Liver (tissue), 9 donors: Measurements from ENCODE around the gene NUP50. TPM values are rescaled to one million over a fixed set of nuclear protein-coding genes. Genes with fewer than 3 reads are reported as not detected.

Source experiments
- DNase-seq: peaks from one replicate; pipeline ENCODE4 v3.0.0-alpha.2; 2017; ENCODE audit warnings: low spot score
- H3K27ac ChIP-seq, 2 donors: one replicate each; pipeline ENCODE4 v1.7.0; 2013; ENCODE audit warnings: inconsistent platforms in 2 of 2, low read length in 2 of 2, control low read depth in 1 of 2, low read depth in 1 of 2, mild to moderate bottlenecking in 1 of 2
- H3K27me3 ChIP-seq, 4 donors: one replicate each; pipeline versions ENCODE4 v1.6.1 to v1.7.0; 2013; ENCODE audit warnings: low read length in 3 of 4, inconsistent platforms in 1 of 4, mild to moderate bottlenecking in 1 of 4, moderate library complexity in 1 of 4; ENCODE audit not compliant: control insufficient read depth in 4 of 4, insufficient read depth in 4 of 4
- H3K36me3 ChIP-seq, 4 donors: one replicate each; pipeline versions ENCODE4 v1.6.1 to v1.7.0; 2013; ENCODE audit warnings: low read length in 3 of 4, mild to moderate bottlenecking in 3 of 4, low read depth in 1 of 4, moderate library complexity in 1 of 4; ENCODE audit not compliant: control insufficient read depth in 4 of 4, insufficient read depth in 3 of 4
- H3K4me1 ChIP-seq, 4 donors: one replicate each; pipeline versions ENCODE4 v1.6.1 to v1.7.0; 2013; ENCODE audit warnings: low read length in 3 of 4, mild to moderate bottlenecking in 3 of 4, moderate library complexity in 1 of 4; ENCODE audit not compliant: control insufficient read depth in 4 of 4, insufficient read depth in 4 of 4
- H3K4me3 ChIP-seq, 3 donors: one replicate each; pipeline versions ENCODE4 v1.6.1 to v1.7.0; 2013; ENCODE audit warnings: low read length in 3 of 3, control low read depth in 1 of 3, low read depth in 1 of 3, mild to moderate bottlenecking in 1 of 3
- H3K9ac ChIP-seq, 2 donors: one replicate each; pipeline ENCODE4 v1.7.0; 2013; ENCODE audit warnings: low read length in 2 of 2, mild to moderate bottlenecking in 2 of 2, moderate library complexity in 2 of 2, control low read depth in 1 of 2, low read depth in 1 of 2
- H3K9me3 ChIP-seq, 4 donors: one replicate each; pipeline versions ENCODE4 v1.6.1 to v1.7.0; 2013; ENCODE audit warnings: low read length in 3 of 4; ENCODE audit not compliant: control insufficient read depth in 4 of 4
- EGR1 ChIP-seq, 2 donors: IDR thresholded peaks; 2 replicates each; pipeline ENCODE4 v1.6.1; 2016 to 2018; ENCODE audit warnings: antibody characterized with exemption in 2 of 2, low read depth in 2 of 2
- FOXA1 ChIP-seq: IDR thresholded peaks from 2 replicates; pipeline ENCODE4 v1.6.1; 2016; ENCODE audit warnings: antibody characterized with exemption
- FOXA2 ChIP-seq: IDR thresholded peaks from 2 replicates; pipeline ENCODE4 v1.6.1; 2016; ENCODE audit warnings: antibody characterized with exemption
- GABPA ChIP-seq, 2 donors: IDR thresholded peaks in 1 of 2; conservative IDR thresholded peaks in 1 of 2; 2 replicates each; pipeline ENCODE4 v1.6.1; 2016; ENCODE audit warnings: antibody characterized with exemption in 2 of 2, mild to moderate bottlenecking in 1 of 2, moderate library complexity in 1 of 2
- HNF4A ChIP-seq, 2 donors: conservative IDR thresholded peaks; 2 replicates each; pipeline ENCODE4 v1.6.1; 2016; ENCODE audit warnings: antibody characterized with exemption in 2 of 2, mild to moderate bottlenecking in 2 of 2
- JUND ChIP-seq, 2 donors: IDR thresholded peaks; 2 replicates each; pipeline ENCODE4 v1.6.1; 2016; ENCODE audit warnings: antibody characterized with exemption in 2 of 2
- MAX ChIP-seq: IDR thresholded peaks from 2 replicates; pipeline ENCODE4 v1.6.1; 2016; ENCODE audit warnings: antibody characterized with exemption
- NR2F2 ChIP-seq: IDR thresholded peaks from 2 replicates; pipeline ENCODE4 v1.6.1; 2016; ENCODE audit warnings: antibody characterized with exemption
- RAD21 ChIP-seq, 2 donors: IDR thresholded peaks; 2 replicates each; pipeline ENCODE4 v1.6.1; 2016; ENCODE audit warnings: antibody characterized with exemption in 2 of 2, mild to moderate bottlenecking in 2 of 2
- RXRA ChIP-seq, 2 donors: IDR thresholded peaks; 2 replicates each; pipeline ENCODE4 v1.6.1; 2017 to 2018; ENCODE audit warnings: antibody characterized with exemption in 2 of 2, mild to moderate bottlenecking in 1 of 2
- SP1 ChIP-seq: IDR thresholded peaks from 2 replicates; pipeline ENCODE4 v1.6.1; 2018; ENCODE audit warnings: antibody characterized with exemption, mild to moderate bottlenecking
- TAF1 ChIP-seq: conservative IDR thresholded peaks from 2 replicates; pipeline ENCODE4 v1.6.1; 2016; ENCODE audit warnings: antibody characterized with exemption, mild to moderate bottlenecking
- YY1 ChIP-seq: IDR thresholded peaks from 2 replicates; pipeline ENCODE4 v1.6.1; 2016; ENCODE audit warnings: antibody characterized with exemption, mild to moderate bottlenecking
- WGBS: extraction: QIAGEN DNeasy Blood & Tissue Kit; methylation state at CpG from one replicate; pipeline ENCODE4 v1.1.7; 2013; 5-methylcytosine and 5-hydroxymethylcytosine counted together
- polyA plus RNA-seq, 2 donors: library from polyadenylated mRNA; stranded (reverse) in 1 of 2; unstranded in 1 of 2; fragments of 200-250 nt in 1 of 2; fragments of >200 nt in 1 of 2; fragmentation: Nextera tagmentation in 1 of 2; extraction: Ambion mirVana in 1 of 2; gene quantifications; one replicate each; pipeline versions ENCODE4 v1.2.1 to v1.2.3, GENCODE V29; 2013 to 2015
- total RNA-seq, 2 donors: library from RNA; depleted of rRNA; stranded (reverse); fragments of >200 nt; gene quantifications; one replicate each; pipeline ENCODE4 v1.2.3, GENCODE V29; 2014
- TF ChIP-seq, protein P1 (sequence below): IDR thresholded peaks from 2 replicates; pipeline ENCODE4 v1.6.1; 2016; ENCODE audit warnings: antibody characterized with exemption, mild to moderate bottlenecking
- TF ChIP-seq, protein P2 (sequence below): IDR thresholded peaks from 2 replicates; pipeline ENCODE4 v1.6.1; 2016; ENCODE audit warnings: antibody characterized with exemption
- TF ChIP-seq, protein P3 (sequence below): IDR thresholded peaks from 2 replicates; pipeline ENCODE4 v1.6.1; 2016; ENCODE audit warnings: antibody characterized with exemption
- TF ChIP-seq, protein P4 (sequence below): fragments of 150-350 bp; IDR thresholded peaks from 2 replicates; pipeline ENCODE4 v1.5.1; 2017; ENCODE audit warnings: improper control_type of control experiment, low read depth, low read length; ENCODE audit not compliant: missing input control
- donor health status: healthy.
- donor health status: healthy.
- donor health status: healthy.
- donor health status: healthy.
- donor health status: healthy.

The NUP50 gene
- total and polyA plus RNA-seq, 4 donors, result 8.7 to 48.2 (median 24.8) TPM

DNA sequence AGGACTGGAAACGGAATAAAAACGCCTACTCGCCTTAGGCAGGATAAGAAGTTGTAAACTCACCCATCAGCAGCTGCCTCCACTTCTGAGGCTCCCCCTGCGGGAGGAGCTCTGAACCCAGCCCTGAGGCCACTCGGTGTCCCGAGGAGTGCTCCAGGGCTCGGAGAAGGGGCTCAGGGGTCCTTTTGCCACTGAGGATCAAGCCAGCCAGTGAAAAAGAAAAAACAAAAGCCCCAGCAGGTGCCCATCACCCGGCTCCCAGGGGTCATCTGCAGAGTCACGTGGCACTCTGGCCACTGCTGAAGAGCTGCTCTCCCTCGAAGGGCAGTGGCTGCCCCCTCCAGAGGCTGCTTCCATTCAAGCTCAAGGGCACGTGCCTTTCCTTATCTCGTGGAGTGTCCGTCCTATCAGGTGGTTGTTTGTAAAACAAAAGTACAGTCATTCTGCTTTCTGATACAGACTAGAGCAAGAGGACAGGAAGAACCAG is 29.0 kb downstream of the NUP50 start:
- 69% methylated on average over 13 of the region's 13 CpGs for WGBS
- no peaks in the 10 kb centered on the region for H3K9me3 ChIP-seq
- no peak overlapping the region for H3K9ac ChIP-seq
- H3K4me1 ChIP-seq, result no peaks in the 10 kb centered on the region
- no peaks in the 10 kb centered on the region for H3K27me3 ChIP-seq
- H3K36me3 ChIP-seq, result peaks cover 4 to 28% (median 12%) of the 10 kb centered on the region in 4 donors
- no peak for TF ChIP-seq RAD21 (IDR thresholded peaks at IDR 0.05)
- TF ChIP-seq, protein P1, sequence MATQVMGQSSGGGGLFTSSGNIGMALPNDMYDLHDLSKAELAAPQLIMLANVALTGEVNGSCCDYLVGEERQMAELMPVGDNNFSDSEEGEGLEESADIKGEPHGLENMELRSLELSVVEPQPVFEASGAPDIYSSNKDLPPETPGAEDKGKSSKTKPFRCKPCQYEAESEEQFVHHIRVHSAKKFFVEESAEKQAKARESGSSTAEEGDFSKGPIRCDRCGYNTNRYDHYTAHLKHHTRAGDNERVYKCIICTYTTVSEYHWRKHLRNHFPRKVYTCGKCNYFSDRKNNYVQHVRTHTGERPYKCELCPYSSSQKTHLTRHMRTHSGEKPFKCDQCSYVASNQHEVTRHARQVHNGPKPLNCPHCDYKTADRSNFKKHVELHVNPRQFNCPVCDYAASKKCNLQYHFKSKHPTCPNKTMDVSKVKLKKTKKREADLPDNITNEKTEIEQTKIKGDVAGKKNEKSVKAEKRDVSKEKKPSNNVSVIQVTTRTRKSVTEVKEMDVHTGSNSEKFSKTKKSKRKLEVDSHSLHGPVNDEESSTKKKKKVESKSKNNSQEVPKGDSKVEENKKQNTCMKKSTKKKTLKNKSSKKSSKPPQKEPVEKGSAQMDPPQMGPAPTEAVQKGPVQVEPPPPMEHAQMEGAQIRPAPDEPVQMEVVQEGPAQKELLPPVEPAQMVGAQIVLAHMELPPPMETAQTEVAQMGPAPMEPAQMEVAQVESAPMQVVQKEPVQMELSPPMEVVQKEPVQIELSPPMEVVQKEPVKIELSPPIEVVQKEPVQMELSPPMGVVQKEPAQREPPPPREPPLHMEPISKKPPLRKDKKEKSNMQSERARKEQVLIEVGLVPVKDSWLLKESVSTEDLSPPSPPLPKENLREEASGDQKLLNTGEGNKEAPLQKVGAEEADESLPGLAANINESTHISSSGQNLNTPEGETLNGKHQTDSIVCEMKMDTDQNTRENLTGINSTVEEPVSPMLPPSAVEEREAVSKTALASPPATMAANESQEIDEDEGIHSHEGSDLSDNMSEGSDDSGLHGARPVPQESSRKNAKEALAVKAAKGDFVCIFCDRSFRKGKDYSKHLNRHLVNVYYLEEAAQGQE, result no peak
- no peak for TF ChIP-seq SP1
- TF ChIP-seq JUND (IDR thresholded peaks at IDR 0.05), result no peak
- TF ChIP-seq FOXA2, result no peak
- TF ChIP-seq FOXA1, result no peak
- TF ChIP-seq GABPA (IDR thresholded peaks at IDR 0.05 in 1 of 2, conservative IDR thresholded peaks at IDR 0.05 in 1 of 2), result no peak
- no peak for TF ChIP-seq HNF4A (conservative IDR thresholded peaks at IDR 0.05)
- no peak for TF ChIP-seq YY1
- no peak for TF ChIP-seq MAX
- no peak for TF ChIP-seq NR2F2
- no peak for TF ChIP-seq RXRA (IDR thresholded peaks at IDR 0.05)
- TF ChIP-seq, protein P2, sequence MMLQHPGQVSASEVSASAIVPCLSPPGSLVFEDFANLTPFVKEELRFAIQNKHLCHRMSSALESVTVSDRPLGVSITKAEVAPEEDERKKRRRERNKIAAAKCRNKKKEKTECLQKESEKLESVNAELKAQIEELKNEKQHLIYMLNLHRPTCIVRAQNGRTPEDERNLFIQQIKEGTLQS, result no peak
- no peak for DNase-seq
- H3K4me3 ChIP-seq, result no peak overlapping the region
- no peak overlapping the region for H3K27ac ChIP-seq

GRCh38 chr22:45194686-45195085 is 31.0 kb downstream of the NUP50 start:
- WGBS, result 97% methylated on average over 17 of the region's 17 CpGs
- no peaks in the 10 kb centered on the region for H3K27me3 ChIP-seq
- H3K36me3 ChIP-seq, result peaks cover 4 to 33% (median 19%) of the 10 kb centered on the region in 4 donors

More at GRCh38 chr22:45194686-45195085, 31.0 kb downstream of the NUP50 start:
- Histone ChIP-seq H3K4me1 (no peaks in the 10 kb centered on the region), H3K9ac (no peak overlapping the region), H3K9me3 (no peaks in the 10 kb centered on the region), H3K27ac (no peak overlapping the region), H3K4me3 (no peak overlapping the region)
- no peak for DNase-seq
- TF ChIP-seq NR2F2 (no peak), GABPA (IDR thresholded peaks at IDR 0.05 in 1 of 2, conservative IDR thresholded peaks at IDR 0.05 in 1 of 2) (no peak), EGR1 (IDR thresholded peaks at IDR 0.05; ENCODE audit: low read depth in 2 of 2) (no peak), YY1 (no peak), RXRA (IDR thresholded peaks at IDR 0.05) (no peak), TAF1 (no peak), FOXA2 (no peak), RAD21 (IDR thresholded peaks at IDR 0.05) (no peak), FOXA1 (no peak), HNF4A (conservative IDR thresholded peaks at IDR 0.05) (no peak), JUND (IDR thresholded peaks at IDR 0.05) (no peak)
- TF ChIP-seq, protein P3, sequence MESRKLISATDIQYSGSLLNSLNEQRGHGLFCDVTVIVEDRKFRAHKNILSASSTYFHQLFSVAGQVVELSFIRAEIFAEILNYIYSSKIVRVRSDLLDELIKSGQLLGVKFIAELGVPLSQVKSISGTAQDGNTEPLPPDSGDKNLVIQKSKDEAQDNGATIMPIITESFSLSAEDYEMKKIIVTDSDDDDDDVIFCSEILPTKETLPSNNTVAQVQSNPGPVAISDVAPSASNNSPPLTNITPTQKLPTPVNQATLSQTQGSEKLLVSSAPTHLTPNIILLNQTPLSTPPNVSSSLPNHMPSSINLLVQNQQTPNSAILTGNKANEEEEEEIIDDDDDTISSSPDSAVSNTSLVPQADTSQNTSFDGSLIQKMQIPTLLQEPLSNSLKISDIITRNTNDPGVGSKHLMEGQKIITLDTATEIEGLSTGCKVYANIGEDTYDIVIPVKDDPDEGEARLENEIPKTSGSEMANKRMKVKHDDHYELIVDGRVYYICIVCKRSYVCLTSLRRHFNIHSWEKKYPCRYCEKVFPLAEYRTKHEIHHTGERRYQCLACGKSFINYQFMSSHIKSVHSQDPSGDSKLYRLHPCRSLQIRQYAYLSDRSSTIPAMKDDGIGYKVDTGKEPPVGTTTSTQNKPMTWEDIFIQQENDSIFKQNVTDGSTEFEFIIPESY, result no peak
- TF ChIP-seq, protein P1, result no peak
- TF ChIP-seq, protein P2, result no peak
- TF ChIP-seq, protein P4, sequence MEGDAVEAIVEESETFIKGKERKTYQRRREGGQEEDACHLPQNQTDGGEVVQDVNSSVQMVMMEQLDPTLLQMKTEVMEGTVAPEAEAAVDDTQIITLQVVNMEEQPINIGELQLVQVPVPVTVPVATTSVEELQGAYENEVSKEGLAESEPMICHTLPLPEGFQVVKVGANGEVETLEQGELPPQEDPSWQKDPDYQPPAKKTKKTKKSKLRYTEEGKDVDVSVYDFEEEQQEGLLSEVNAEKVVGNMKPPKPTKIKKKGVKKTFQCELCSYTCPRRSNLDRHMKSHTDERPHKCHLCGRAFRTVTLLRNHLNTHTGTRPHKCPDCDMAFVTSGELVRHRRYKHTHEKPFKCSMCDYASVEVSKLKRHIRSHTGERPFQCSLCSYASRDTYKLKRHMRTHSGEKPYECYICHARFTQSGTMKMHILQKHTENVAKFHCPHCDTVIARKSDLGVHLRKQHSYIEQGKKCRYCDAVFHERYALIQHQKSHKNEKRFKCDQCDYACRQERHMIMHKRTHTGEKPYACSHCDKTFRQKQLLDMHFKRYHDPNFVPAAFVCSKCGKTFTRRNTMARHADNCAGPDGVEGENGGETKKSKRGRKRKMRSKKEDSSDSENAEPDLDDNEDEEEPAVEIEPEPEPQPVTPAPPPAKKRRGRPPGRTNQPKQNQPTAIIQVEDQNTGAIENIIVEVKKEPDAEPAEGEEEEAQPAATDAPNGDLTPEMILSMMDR, result no peak
